ENCODE measurements around the gene GSG1L. TPM values are rescaled to one million over a fixed set of nuclear protein-coding genes. Genes with fewer than 3 reads are reported as not detected.

Gene GSG1L
- total and polyA plus RNA-seq, 4 donors: not detected

DNA sequence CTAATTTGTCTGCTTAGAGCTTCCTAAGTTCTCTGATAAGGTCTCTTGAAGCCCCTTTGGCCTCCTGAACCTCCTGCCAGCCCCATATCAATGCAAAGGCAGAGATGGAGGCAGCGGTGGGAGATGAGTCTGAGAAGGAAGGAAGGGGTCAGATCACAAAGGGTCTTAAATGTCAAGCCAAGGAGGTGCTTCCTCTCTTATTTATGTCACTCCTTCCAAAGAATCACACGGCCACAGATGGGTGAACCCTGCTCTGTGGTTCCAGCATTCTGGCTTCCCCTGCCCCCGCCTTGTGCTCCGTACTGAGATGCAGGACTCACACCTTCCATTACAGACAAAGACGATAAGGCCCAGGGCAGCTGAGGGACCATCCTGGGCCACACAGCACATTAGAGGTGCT, 96.3 kb downstream of the GSG1L start:
- 82% methylated on average over 5 of the region's 5 CpGs for WGBS

DNA sequence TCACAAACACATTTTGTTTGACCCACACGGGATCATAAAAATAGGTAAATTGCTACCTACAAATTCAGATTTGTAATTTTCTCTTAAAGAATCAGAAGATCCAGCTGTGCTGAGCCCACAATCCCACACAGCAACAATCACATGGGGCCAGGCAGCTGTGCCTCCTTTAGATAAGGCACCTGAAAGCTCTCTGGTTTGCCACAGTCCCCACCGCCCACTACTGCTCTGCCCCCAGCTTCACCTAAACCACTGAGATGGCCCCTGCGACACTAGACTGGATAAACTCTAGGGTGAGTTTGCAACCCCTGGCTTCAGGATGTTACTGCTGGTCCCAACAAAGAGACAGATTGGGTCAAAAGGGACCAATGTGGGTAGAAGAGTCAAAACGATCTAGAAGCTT, 96.8 kb downstream of the GSG1L start:
- Histone ChIP-seq H3K9ac (ENCODE audit: low read depth in 1 of 2, low read length in 2 of 2) (no peak overlapping the region), H3K4me1 (ENCODE audit: control insufficient read depth in 4 of 4, insufficient read depth in 4 of 4, low read length in 3 of 4) (no peaks in the 10 kb centered on the region), H3K36me3 (ENCODE audit: control insufficient read depth in 4 of 4, insufficient read depth in 3 of 4, low read depth in 1 of 4, low read length in 3 of 4) (no peaks in the 10 kb centered on the region), H3K27ac (ENCODE audit: low read depth in 1 of 2, low read length in 2 of 2) (no peak overlapping the region), H3K27me3 (ENCODE audit: control insufficient read depth in 4 of 4, insufficient read depth in 4 of 4, low read length in 3 of 4) (no peaks in the 10 kb centered on the region), H3K4me3 (ENCODE audit: low read depth in 1 of 3, low read length in 3 of 3) (no peak overlapping the region), H3K9me3 (ENCODE audit: control insufficient read depth in 4 of 4, low read length in 3 of 4) (peaks cover 0 to 7% (median 2%) of the 10 kb centered on the region in 4 donors)
- TF ChIP-seq HNF4A (conservative IDR thresholded peaks at IDR 0.05) (no peak), HNF4G (IDR thresholded peaks at IDR 0.05) (no peak), TAF1 (conservative IDR thresholded peaks at IDR 0.05) (no peak), RAD21 (IDR thresholded peaks at IDR 0.05) (no peak), YY1 (IDR thresholded peaks at IDR 0.05) (no peak)
- TF ChIP-seq, protein P1, sequence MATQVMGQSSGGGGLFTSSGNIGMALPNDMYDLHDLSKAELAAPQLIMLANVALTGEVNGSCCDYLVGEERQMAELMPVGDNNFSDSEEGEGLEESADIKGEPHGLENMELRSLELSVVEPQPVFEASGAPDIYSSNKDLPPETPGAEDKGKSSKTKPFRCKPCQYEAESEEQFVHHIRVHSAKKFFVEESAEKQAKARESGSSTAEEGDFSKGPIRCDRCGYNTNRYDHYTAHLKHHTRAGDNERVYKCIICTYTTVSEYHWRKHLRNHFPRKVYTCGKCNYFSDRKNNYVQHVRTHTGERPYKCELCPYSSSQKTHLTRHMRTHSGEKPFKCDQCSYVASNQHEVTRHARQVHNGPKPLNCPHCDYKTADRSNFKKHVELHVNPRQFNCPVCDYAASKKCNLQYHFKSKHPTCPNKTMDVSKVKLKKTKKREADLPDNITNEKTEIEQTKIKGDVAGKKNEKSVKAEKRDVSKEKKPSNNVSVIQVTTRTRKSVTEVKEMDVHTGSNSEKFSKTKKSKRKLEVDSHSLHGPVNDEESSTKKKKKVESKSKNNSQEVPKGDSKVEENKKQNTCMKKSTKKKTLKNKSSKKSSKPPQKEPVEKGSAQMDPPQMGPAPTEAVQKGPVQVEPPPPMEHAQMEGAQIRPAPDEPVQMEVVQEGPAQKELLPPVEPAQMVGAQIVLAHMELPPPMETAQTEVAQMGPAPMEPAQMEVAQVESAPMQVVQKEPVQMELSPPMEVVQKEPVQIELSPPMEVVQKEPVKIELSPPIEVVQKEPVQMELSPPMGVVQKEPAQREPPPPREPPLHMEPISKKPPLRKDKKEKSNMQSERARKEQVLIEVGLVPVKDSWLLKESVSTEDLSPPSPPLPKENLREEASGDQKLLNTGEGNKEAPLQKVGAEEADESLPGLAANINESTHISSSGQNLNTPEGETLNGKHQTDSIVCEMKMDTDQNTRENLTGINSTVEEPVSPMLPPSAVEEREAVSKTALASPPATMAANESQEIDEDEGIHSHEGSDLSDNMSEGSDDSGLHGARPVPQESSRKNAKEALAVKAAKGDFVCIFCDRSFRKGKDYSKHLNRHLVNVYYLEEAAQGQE (IDR thresholded peaks at IDR 0.05): no peak
- TF ChIP-seq, protein P2, sequence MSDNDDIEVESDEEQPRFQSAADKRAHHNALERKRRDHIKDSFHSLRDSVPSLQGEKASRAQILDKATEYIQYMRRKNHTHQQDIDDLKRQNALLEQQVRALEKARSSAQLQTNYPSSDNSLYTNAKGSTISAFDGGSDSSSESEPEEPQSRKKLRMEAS (IDR thresholded peaks at IDR 0.05): no peak
- TF ChIP-seq, protein P3, sequence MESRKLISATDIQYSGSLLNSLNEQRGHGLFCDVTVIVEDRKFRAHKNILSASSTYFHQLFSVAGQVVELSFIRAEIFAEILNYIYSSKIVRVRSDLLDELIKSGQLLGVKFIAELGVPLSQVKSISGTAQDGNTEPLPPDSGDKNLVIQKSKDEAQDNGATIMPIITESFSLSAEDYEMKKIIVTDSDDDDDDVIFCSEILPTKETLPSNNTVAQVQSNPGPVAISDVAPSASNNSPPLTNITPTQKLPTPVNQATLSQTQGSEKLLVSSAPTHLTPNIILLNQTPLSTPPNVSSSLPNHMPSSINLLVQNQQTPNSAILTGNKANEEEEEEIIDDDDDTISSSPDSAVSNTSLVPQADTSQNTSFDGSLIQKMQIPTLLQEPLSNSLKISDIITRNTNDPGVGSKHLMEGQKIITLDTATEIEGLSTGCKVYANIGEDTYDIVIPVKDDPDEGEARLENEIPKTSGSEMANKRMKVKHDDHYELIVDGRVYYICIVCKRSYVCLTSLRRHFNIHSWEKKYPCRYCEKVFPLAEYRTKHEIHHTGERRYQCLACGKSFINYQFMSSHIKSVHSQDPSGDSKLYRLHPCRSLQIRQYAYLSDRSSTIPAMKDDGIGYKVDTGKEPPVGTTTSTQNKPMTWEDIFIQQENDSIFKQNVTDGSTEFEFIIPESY (IDR thresholded peaks at IDR 0.05): no peak
- no peak for DNase-seq (ENCODE audit: low spot score)
- WGBS: 86% methylated on average over 4 of the region's 4 CpGs

More for the DNA sequence above, 96.3 kb downstream of the GSG1L start:
- TF ChIP-seq, protein P1 (IDR thresholded peaks at IDR 0.05): no peak
- no peak for TF ChIP-seq SP1 (IDR thresholded peaks at IDR 0.05)
- Histone ChIP-seq H3K36me3 (ENCODE audit: control insufficient read depth in 4 of 4, insufficient read depth in 3 of 4, low read depth in 1 of 4, low read length in 3 of 4) (no peaks in the 10 kb centered on the region), H3K4me1 (ENCODE audit: control insufficient read depth in 4 of 4, insufficient read depth in 4 of 4, low read length in 3 of 4) (no peaks in the 10 kb centered on the region), H3K9me3 (ENCODE audit: control insufficient read depth in 4 of 4, low read length in 3 of 4) (peaks cover 0 to 7% (median under 1%) of the 10 kb centered on the region in 4 donors), H3K27ac (ENCODE audit: low read depth in 1 of 2, low read length in 2 of 2) (no peak overlapping the region), H3K9ac (ENCODE audit: low read depth in 1 of 2, low read length in 2 of 2) (no peak overlapping the region), H3K27me3 (ENCODE audit: control insufficient read depth in 4 of 4, insufficient read depth in 4 of 4, low read length in 3 of 4) (no peaks in the 10 kb centered on the region), H3K4me3 (ENCODE audit: low read depth in 1 of 3, low read length in 3 of 3) (no peak overlapping the region)
- no peak for DNase-seq (ENCODE audit: low spot score)
